ENCODE results near the gene ROR2. TPM values are rescaled to one million over a fixed set of nuclear protein-coding genes. Genes with fewer than 3 reads are reported as not detected.

ROR2 gene
- total and polyA plus RNA-seq, 2 of the 13 experiments (the other 11 are each of a cell fraction or from before 2014, with no cell fraction given), result not detected

GRCh38 chr9:91832322-91832721, 117.7 kb downstream of the ROR2 start:
- no TSS peak for BruUV-seq (replicated peaks)
- POLR2A ChIA-PET, result no interaction called here
- no peak for FAIRE-seq
- TF ChIP-seq, protein P1, sequence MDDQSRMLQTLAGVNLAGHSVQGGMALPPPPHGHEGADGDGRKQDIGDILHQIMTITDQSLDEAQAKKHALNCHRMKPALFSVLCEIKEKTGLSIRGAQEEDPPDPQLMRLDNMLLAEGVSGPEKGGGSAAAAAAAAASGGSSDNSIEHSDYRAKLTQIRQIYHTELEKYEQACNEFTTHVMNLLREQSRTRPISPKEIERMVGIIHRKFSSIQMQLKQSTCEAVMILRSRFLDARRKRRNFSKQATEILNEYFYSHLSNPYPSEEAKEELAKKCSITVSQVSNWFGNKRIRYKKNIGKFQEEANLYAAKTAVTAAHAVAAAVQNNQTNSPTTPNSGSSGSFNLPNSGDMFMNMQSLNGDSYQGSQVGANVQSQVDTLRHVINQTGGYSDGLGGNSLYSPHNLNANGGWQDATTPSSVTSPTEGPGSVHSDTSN (CRISPR knock-in tag; IDR thresholded peaks at IDR 0.05; ENCODE audit: borderline replicate concordance), result no peak
- TF ChIP-seq ZNF263 (CRISPR knock-in tag; IDR thresholded peaks at IDR 0.05) (no peak), TCF7L2 (IDR thresholded peaks at IDR 0.05; ENCODE audit: low read depth, low read length) (no peak), NKX3-1 (CRISPR knock-in tag; IDR thresholded peaks at IDR 0.05) (no peak), GRHL1 (CRISPR knock-in tag; conservative IDR thresholded peaks at IDR 0.05) (no peak), ZNF781 (CRISPR knock-in tag; IDR thresholded peaks at IDR 0.05; ENCODE audit: borderline replicate concordance, not compliant biosample characterization) (no peak)
- TF ChIP-seq, protein P2, sequence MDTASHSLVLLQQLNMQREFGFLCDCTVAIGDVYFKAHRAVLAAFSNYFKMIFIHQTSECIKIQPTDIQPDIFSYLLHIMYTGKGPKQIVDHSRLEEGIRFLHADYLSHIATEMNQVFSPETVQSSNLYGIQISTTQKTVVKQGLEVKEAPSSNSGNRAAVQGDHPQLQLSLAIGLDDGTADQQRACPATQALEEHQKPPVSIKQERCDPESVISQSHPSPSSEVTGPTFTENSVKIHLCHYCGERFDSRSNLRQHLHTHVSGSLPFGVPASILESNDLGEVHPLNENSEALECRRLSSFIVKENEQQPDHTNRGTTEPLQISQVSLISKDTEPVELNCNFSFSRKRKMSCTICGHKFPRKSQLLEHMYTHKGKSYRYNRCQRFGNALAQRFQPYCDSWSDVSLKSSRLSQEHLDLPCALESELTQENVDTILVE (CRISPR knock-in tag; IDR thresholded peaks at IDR 0.05), result no peak
- TF ChIP-seq, protein P3, sequence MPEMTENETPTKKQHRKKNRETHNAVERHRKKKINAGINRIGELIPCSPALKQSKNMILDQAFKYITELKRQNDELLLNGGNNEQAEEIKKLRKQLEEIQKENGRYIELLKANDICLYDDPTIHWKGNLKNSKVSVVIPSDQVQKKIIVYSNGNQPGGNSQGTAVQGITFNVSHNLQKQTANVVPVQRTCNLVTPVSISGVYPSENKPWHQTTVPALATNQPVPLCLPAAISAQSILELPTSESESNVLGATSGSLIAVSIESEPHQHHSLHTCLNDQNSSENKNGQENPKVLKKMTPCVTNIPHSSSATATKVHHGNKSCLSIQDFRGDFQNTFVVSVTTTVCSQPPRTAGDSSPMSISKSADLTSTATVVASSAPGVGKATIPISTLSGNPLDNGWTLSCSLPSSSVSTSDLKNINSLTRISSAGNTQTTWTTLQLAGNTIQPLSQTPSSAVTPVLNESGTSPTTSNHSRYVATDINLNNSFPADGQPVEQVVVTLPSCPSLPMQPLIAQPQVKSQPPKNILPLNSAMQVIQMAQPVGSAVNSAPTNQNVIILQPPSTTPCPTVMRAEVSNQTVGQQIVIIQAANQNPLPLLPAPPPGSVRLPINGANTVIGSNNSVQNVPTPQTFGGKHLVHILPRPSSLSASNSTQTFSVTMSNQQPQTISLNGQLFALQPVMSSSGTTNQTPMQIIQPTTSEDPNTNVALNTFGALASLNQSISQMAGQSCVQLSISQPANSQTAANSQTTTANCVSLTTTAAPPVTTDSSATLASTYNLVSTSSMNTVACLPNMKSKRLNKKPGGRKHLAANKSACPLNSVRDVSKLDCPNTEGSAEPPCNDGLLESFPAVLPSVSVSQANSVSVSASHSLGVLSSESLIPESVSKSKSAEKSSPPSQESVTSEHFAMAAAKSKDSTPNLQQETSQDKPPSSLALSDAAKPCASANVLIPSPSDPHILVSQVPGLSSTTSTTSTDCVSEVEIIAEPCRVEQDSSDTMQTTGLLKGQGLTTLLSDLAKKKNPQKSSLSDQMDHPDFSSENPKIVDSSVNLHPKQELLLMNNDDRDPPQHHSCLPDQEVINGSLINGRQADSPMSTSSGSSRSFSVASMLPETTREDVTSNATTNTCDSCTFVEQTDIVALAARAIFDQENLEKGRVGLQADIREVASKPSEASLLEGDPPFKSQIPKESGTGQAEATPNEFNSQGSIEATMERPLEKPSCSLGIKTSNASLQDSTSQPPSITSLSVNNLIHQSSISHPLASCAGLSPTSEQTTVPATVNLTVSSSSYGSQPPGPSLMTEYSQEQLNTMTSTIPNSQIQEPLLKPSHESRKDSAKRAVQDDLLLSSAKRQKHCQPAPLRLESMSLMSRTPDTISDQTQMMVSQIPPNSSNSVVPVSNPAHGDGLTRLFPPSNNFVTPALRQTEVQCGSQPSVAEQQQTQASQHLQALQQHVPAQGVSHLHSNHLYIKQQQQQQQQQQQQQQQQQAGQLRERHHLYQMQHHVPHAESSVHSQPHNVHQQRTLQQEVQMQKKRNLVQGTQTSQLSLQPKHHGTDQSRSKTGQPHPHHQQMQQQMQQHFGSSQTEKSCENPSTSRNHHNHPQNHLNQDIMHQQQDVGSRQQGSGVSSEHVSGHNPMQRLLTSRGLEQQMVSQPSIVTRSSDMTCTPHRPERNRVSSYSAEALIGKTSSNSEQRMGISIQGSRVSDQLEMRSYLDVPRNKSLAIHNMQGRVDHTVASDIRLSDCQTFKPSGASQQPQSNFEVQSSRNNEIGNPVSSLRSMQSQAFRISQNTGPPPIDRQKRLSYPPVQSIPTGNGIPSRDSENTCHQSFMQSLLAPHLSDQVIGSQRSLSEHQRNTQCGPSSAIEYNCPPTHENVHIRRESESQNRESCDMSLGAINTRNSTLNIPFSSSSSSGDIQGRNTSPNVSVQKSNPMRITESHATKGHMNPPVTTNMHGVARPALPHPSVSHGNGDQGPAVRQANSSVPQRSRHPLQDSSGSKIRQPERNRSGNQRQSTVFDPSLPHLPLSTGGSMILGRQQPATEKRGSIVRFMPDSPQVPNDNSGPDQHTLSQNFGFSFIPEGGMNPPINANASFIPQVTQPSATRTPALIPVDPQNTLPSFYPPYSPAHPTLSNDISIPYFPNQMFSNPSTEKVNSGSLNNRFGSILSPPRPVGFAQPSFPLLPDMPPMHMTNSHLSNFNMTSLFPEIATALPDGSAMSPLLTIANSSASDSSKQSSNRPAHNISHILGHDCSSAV (CRISPR knock-in tag; IDR thresholded peaks at IDR 0.05; ENCODE audit: borderline replicate concordance), result no peak

More at GRCh38 chr9:91832322-91832721, 117.7 kb downstream of the ROR2 start:
- no peak for ATAC-seq
- 47% methylated on average over 7 of the region's 7 CpGs for WGBS (ENCODE audit: low lambda C conversion rate)
- no peak overlapping the region for H3K9ac ChIP-seq (ENCODE audit: insufficient read depth, low read depth, low read length)
- no peak overlapping the region for H3K27ac ChIP-seq (ENCODE audit: extremely low read length, insufficient read depth, low read length)
- no peak overlapping the region for H2AFZ ChIP-seq (ENCODE audit: low read length)
- no peak overlapping the region for H3K4me3 ChIP-seq (replicated peaks in 1 of 3; ENCODE audit: insufficient read depth in 1 of 3, low read depth in 2 of 3, low read length in 3 of 3)
- no peak for DNase-seq (ENCODE audit: low spot score)
- in situ Hi-C loops (cut with HindIII; ENCODE audit: extremely low pct_ligation_motif_present, low pct_unique_long_range_greater_than_20kb) (no loop called here), intact Hi-C loops (cut with micrococcal nuclease; ENCODE audit: unreplicated experiment) (no loop called here)
- H3K36me3 ChIP-seq (replicated peaks in 1 of 2; ENCODE audit: control insufficient read depth in 1 of 2, insufficient read depth in 2 of 2, low read length in 2 of 2), result no peaks in the 10 kb centered on the region
- CTCF ChIA-PET (ENCODE audit: low intra/inter-chr PET ratio, low total read pairs), result no interaction called here
- H3K79me2 ChIP-seq (ENCODE audit: insufficient read depth, low read length), result no peaks in the 10 kb centered on the region
- H3K27me3 ChIP-seq (ENCODE audit: control insufficient read depth in 1 of 2, insufficient read depth in 2 of 2, low read length in 2 of 2), result peaks cover 5 to 31% of the 10 kb centered on the region in 2 experiments; a peak in 3 of 5 replicates
- no peaks in the 10 kb centered on the region for H3K4me1 ChIP-seq (ENCODE audit: insufficient read depth, low read length)
- no peaks in the 10 kb centered on the region for H4K20me1 ChIP-seq (ENCODE audit: insufficient read depth, low read length)
- no peaks in the 10 kb centered on the region for H3K9me3 ChIP-seq (ENCODE audit: low read length)
- H3K4me2 ChIP-seq (ENCODE audit: low read depth, low read length), result no peak overlapping the region
